ENCODE measurements around the gene EML4.

GRCh38 chr2:42359965-42360483 lies 190.9 kb downstream of the EML4 start:
- TF ChIP-seq CTCF (optimal IDR thresholded peaks at IDR 0.05 in 1 of 3, IDR thresholded peaks at IDR 0.05 in 1 of 3, conservative IDR thresholded peaks at IDR 0.05 in 1 of 3; ENCODE audit: extremely low read depth in 1 of 3, insufficient read depth in 2 of 3, low read length in 3 of 3) (no peak), EZH2 (IDR thresholded peaks at IDR 0.05; ENCODE audit: low read length) (no peak)

Data from keratinocyte (primary cell).